Suprapubic skin (tissue), 4 donors: ENCODE measurements around the gene PTGIS.

ENCODE experiments used
- EP300 ChIP-seq: sonication (generic); formaldehyde crosslinking; IDR thresholded peaks from one replicate; pipeline ENCODE4 v1.6.1; 2017; ENCODE audit warnings: antibody characterized with exemption
- POLR2A ChIP-seq, 2 donors: fragments of 450-650 bp; IDR thresholded peaks; one replicate each; pipeline ENCODE4 v1.6.1; 2017; ENCODE audit warnings: antibody characterized with exemption in 2 of 2, mild to moderate bottlenecking in 2 of 2, moderate library complexity in 2 of 2
- POLR2AphosphoS5 ChIP-seq, 3 donors: sonication (generic); formaldehyde crosslinking; IDR thresholded peaks; one replicate each; pipeline ENCODE4 v1.6.1; 2017; ENCODE audit warnings: antibody characterized with exemption in 3 of 3
- TF ChIP-seq, protein P1 (sequence below), 2 donors: fragments of 200-600 bp in 1 of 2; fragments of 450-650 bp in 1 of 2; sonication (generic) in 1 of 2; IDR thresholded peaks; one replicate each; pipeline ENCODE4 v1.5.1; 2016 to 2019; ENCODE audit warnings: antibody characterized with exemption in 2 of 2, mild to moderate bottlenecking in 1 of 2, moderate library complexity in 1 of 2

DNA sequence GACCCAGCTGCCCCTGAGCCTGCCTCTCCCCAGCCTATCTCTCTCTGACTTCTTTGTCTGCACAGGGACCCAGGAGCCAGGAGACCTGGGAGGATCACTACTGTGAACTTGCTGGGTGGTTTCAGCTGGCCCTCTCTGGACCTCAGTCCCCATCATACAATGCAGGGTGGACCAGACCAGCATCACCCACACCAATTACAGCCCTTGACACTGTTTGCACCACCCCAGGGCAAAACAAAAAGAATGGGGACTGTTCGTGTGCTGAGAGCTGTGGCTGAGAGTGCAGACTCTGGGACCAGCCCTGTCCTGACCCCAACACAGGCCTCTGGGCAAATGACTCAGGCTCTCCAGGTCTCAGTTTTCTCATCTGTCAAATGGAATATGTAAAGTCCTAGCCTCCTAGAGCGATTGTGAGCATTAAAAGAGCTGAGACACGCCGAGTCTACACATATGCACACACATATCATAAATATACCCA, 25.4 kb downstream of the PTGIS start:
- TF ChIP-seq POLR2A (IDR thresholded peaks at IDR 0.05) (no peak), POLR2AphosphoS5 (IDR thresholded peaks at IDR 0.05) (no peak), EP300 (no peak)
- TF ChIP-seq, protein P1, sequence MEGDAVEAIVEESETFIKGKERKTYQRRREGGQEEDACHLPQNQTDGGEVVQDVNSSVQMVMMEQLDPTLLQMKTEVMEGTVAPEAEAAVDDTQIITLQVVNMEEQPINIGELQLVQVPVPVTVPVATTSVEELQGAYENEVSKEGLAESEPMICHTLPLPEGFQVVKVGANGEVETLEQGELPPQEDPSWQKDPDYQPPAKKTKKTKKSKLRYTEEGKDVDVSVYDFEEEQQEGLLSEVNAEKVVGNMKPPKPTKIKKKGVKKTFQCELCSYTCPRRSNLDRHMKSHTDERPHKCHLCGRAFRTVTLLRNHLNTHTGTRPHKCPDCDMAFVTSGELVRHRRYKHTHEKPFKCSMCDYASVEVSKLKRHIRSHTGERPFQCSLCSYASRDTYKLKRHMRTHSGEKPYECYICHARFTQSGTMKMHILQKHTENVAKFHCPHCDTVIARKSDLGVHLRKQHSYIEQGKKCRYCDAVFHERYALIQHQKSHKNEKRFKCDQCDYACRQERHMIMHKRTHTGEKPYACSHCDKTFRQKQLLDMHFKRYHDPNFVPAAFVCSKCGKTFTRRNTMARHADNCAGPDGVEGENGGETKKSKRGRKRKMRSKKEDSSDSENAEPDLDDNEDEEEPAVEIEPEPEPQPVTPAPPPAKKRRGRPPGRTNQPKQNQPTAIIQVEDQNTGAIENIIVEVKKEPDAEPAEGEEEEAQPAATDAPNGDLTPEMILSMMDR (IDR thresholded peaks at IDR 0.05): no peak
